ENCODE results near the gene AGAP1. TPM values are rescaled to one million over a fixed set of nuclear protein-coding genes. Genes with fewer than 3 reads are reported as not detected.

AGAP1 gene
- total RNA-seq, 2 donors from 2014 or later: 16.1 to 40.1 TPM

- DNase-seq (ENCODE audit: low spot score): no peak
- Histone ChIP-seq H3K9me3 (no peaks in the 10 kb centered on the region), H3K27ac (no peak overlapping the region), H3K36me3 (no peaks in the 10 kb centered on the region), H3K27me3 (replicated peaks; ENCODE audit: insufficient read depth) (no peaks in the 10 kb centered on the region), H3K4me3 (no peak overlapping the region), H3K4me1 (replicated peaks) (peaks cover 4% of the 10 kb centered on the region)
- TF ChIP-seq POLR2A (IDR thresholded peaks at IDR 0.05): no peak
- no peak for TF ChIP-seq POLR2AphosphoS5 (IDR thresholded peaks at IDR 0.05)
- no peak for TF ChIP-seq CTCF (IDR thresholded peaks at IDR 0.05)
- intact Hi-C loops (cut with DNase I): no loop called here
- 83% methylated on average over 5 of the region's 5 CpGs for WGBS
Measured at GRCh38 chr2:235471186-235471747, 22.6 kb upstream of the AGAP1 start.

- intact Hi-C loops (cut with DNase I): no loop called here
- Histone ChIP-seq H3K9me3 (no peaks in the 10 kb centered on the region), H3K4me3 (no peak overlapping the region), H3K4me1 (replicated peaks) (peaks cover 4% of the 10 kb centered on the region), H3K27me3 (replicated peaks; ENCODE audit: insufficient read depth) (no peaks in the 10 kb centered on the region), H3K27ac (no peak overlapping the region), H3K36me3 (no peaks in the 10 kb centered on the region)
- TF ChIP-seq POLR2A (IDR thresholded peaks at IDR 0.05) (no peak), POLR2AphosphoS5 (IDR thresholded peaks at IDR 0.05) (no peak), CTCF (IDR thresholded peaks at IDR 0.05) (no peak)
- no peak for DNase-seq (ENCODE audit: low spot score)
- WGBS: 52% methylated on average over 4 of the region's 4 CpGs
Measured at GRCh38 chr2:235472443-235472842, 21.4 kb upstream of the AGAP1 start.

- TF ChIP-seq POLR2A (IDR thresholded peaks at IDR 0.05): no peak
- no peak for TF ChIP-seq POLR2AphosphoS5 (IDR thresholded peaks at IDR 0.05)
- TF ChIP-seq CTCF (IDR thresholded peaks at IDR 0.05): no peak
- Histone ChIP-seq H3K27ac (no peak overlapping the region), H3K9me3 (no peaks in the 10 kb centered on the region), H3K36me3 (no peaks in the 10 kb centered on the region), H3K4me1 (replicated peaks) (no peaks in the 10 kb centered on the region), H3K4me3 (no peak overlapping the region), H3K27me3 (replicated peaks; ENCODE audit: insufficient read depth) (no peaks in the 10 kb centered on the region)
- no peak for DNase-seq (ENCODE audit: low spot score)
- intact Hi-C loops (cut with DNase I): no loop called here
- 41% methylated on average over 6 of the region's 6 CpGs for WGBS
Measured at GRCh38 chr2:235478609-235479008, 15.2 kb upstream of the AGAP1 start.

GRCh38 chr2:235479604-235480003, 14.2 kb upstream of the AGAP1 start:
- intact Hi-C loops (cut with DNase I): no loop called here
- H3K4me1 ChIP-seq (replicated peaks): no peaks in the 10 kb centered on the region
- no peak overlapping the region for H3K27ac ChIP-seq
- H3K9me3 ChIP-seq: no peaks in the 10 kb centered on the region
- WGBS: 85% methylated on average over 11 of the region's 11 CpGs
- TF ChIP-seq POLR2AphosphoS5 (IDR thresholded peaks at IDR 0.05): no peak
- TF ChIP-seq CTCF (IDR thresholded peaks at IDR 0.05): no peak
- no peak for TF ChIP-seq POLR2A (IDR thresholded peaks at IDR 0.05)
- H3K4me3 ChIP-seq: no peak overlapping the region
- no peak for DNase-seq (ENCODE audit: low spot score)
- H3K27me3 ChIP-seq (replicated peaks; ENCODE audit: insufficient read depth): no peaks in the 10 kb centered on the region
- no peaks in the 10 kb centered on the region for H3K36me3 ChIP-seq

GRCh38 chr2:235480614-235481013, 13.2 kb upstream of the AGAP1 start:
- WGBS: 89% methylated on average over 4 of the region's 4 CpGs
- no peaks in the 10 kb centered on the region for H3K27me3 ChIP-seq (replicated peaks; ENCODE audit: insufficient read depth)

More at GRCh38 chr2:235480614-235481013, 13.2 kb upstream of the AGAP1 start:
- no peak overlapping the region for H3K27ac ChIP-seq
- no peak for DNase-seq (ENCODE audit: low spot score)
- TF ChIP-seq POLR2AphosphoS5 (IDR thresholded peaks at IDR 0.05): no peak
- TF ChIP-seq POLR2A (IDR thresholded peaks at IDR 0.05): no peak
- TF ChIP-seq CTCF (IDR thresholded peaks at IDR 0.05): no peak
- H3K4me1 ChIP-seq (replicated peaks): no peaks in the 10 kb centered on the region
- intact Hi-C loops (cut with DNase I): no loop called here
- no peak overlapping the region for H3K4me3 ChIP-seq
- no peaks in the 10 kb centered on the region for H3K36me3 ChIP-seq
- no peaks in the 10 kb centered on the region for H3K9me3 ChIP-seq
